K562 (cell line): ENCODE measurements around the gene GABARAPL1. TPM values are rescaled to one million over a fixed set of nuclear protein-coding genes. Genes with fewer than 3 reads are reported as not detected.

ENCODE experiments used
- ATAC-seq: fragments of 200-7000 bp; cut with Tn5 transposase; 3 replicates; pipeline ENCODE4 v1.9.1; 2020; ENCODE audit warnings: moderate library complexity
- BruUV-seq: library from RNA; stranded (reverse); fragments of 400-500 nt; replicated peaks from 2 replicates; lab custom pipeline; 2021; lab: Mats Ljungman, UMichigan
- CTCF ChIA-PET: fragments of 300-600 bp; formaldehyde crosslinking; extraction: SDS; loops from one replicate; lab custom pipeline; 2021; ENCODE audit warnings: low intra/inter-chr PET ratio; lab: Yijun Ruan, JAX
- POLR2A ChIA-PET: fragments of 300-600, 350-650 bp; sonication (Branson Sonifier 250); formaldehyde crosslinking; extraction: SDS; loops from one replicate; lab custom pipeline; 2021; ENCODE audit warnings: antibody characterized with exemption, inconsistent platforms; lab: Yijun Ruan, JAX
- DNase-seq, 4 experiments: peaks; one replicate each; pipeline versions ENCODE4 v3.0.0 to v3.0.0-alpha.2; 2011 to 2018; ENCODE audit warnings: low spot score in 3 of 4, mixed read lengths in 3 of 4; ENCODE audit errors: extremely low read depth in 1 of 4
- FAIRE-seq: peaks from 2 replicates; lab custom pipeline; 2011; peaks lifted over from hg19 to GRCh38; lab: Jason Lieb, UNC
- H2AFZ ChIP-seq: 2 replicates; pipeline ENCODE4 v1.6.0; 2011; ENCODE audit warnings: low read depth, low read length, control low read depth, inconsistent platforms
- H3K27ac ChIP-seq: fragments of 200-600 bp; 3 replicates; pipeline ENCODE4 v1.8.0; 2011; ENCODE audit warnings: low read depth, mild to moderate bottlenecking, control low read depth, inconsistent platforms, low read length, moderate library complexity, mixed read lengths; ENCODE audit errors: extremely low read depth
- H3K27me3 ChIP-seq, 2 experiments: fragments of 300-600 bp in 1 of 2; 2 replicates in 1 of 2; 3 replicates in 1 of 2; pipeline versions ENCODE4 v1.6.0 to v1.8.0; 2011; ENCODE audit warnings: inconsistent platforms in 2 of 2, low read length in 2 of 2, mild to moderate bottlenecking in 1 of 2, mixed read lengths in 1 of 2, moderate library complexity in 1 of 2; ENCODE audit not compliant: control insufficient read depth in 2 of 2, insufficient read depth in 2 of 2
- H3K36me3 ChIP-seq: fragments of 300-600 bp; 3 replicates; pipeline ENCODE4 v1.8.0; 2011; ENCODE audit warnings: mild to moderate bottlenecking, low read length, inconsistent platforms; ENCODE audit not compliant: control insufficient read depth, insufficient read depth
- H3K4me1 ChIP-seq, 2 experiments: fragments of 200-600 bp in 1 of 2; replicated peaks in 1 of 2; 2 replicates in 1 of 2; 3 replicates in 1 of 2; pipeline versions ENCODE4 v1.5.1 to v1.8.0; 2011; ENCODE audit warnings: inconsistent platforms in 2 of 2, low read length in 2 of 2, mild to moderate bottlenecking in 1 of 2, mixed read lengths in 1 of 2, moderate library complexity in 1 of 2; ENCODE audit not compliant: control insufficient read depth in 2 of 2, insufficient read depth in 2 of 2
- H3K4me2 ChIP-seq: 2 replicates; pipeline ENCODE4 v1.6.1; 2011; ENCODE audit warnings: low read length, control low read depth, inconsistent platforms, mixed read lengths; ENCODE audit not compliant: insufficient read depth
- H3K4me3 ChIP-seq: fragments of 200-600 bp; sonication (generic), shearing (Covaris generic); 2 replicates; pipeline ENCODE4 v1.5.1; 2016; ENCODE audit warnings: control low read depth, inconsistent platforms
- H3K79me2 ChIP-seq: fragments of 200-600 bp; 3 replicates; pipeline ENCODE4 v1.8.0; 2011; ENCODE audit warnings: low read length, inconsistent platforms; ENCODE audit not compliant: control insufficient read depth, insufficient read depth
- H3K9ac ChIP-seq, 2 experiments: 2 replicates each; pipeline versions ENCODE4 v1.6.0 to v1.6.1; 2011; ENCODE audit warnings: low read depth in 2 of 2, low read length in 2 of 2, control low read depth in 1 of 2, inconsistent platforms in 1 of 2, mild to moderate bottlenecking in 1 of 2, mixed read lengths in 1 of 2; ENCODE audit not compliant: insufficient read depth in 1 of 2
- H3K9me1 ChIP-seq: one replicate; pipeline ENCODE4 v1.6.0; 2011; ENCODE audit warnings: inconsistent platforms, mild to moderate bottlenecking, low read length, moderate library complexity; ENCODE audit not compliant: control insufficient read depth, insufficient read depth
- H3K9me3 ChIP-seq: replicated peaks from 2 replicates; pipeline ENCODE4 v1.5.1; 2011; ENCODE audit warnings: low read depth, low read length, inconsistent platforms; ENCODE audit not compliant: control insufficient read depth, insufficient read depth
- H4K20me1 ChIP-seq: replicated peaks from 2 replicates; pipeline ENCODE4 v1.6.1; 2011; ENCODE audit warnings: low read length, inconsistent platforms, mixed read lengths; ENCODE audit not compliant: control insufficient read depth, insufficient read depth
- FIP1L1 ChIP-seq: fragments of 200-400 bp; formaldehyde crosslinking; IDR thresholded peaks from 2 replicates; pipeline ENCODE4 v1.6.1; 2018; ENCODE audit warnings: mild to moderate bottlenecking, low read depth, low read length; ENCODE audit not compliant: poor library complexity, severe bottlenecking
- RAD51 ChIP-seq: fragments of 450-650 bp; IDR thresholded peaks from 2 replicates; pipeline ENCODE4 v1.7.1; 2016; ENCODE audit warnings: low read depth, mild to moderate bottlenecking, borderline replicate concordance
- TRIM24 ChIP-seq, 2 experiments: fragments of 450-650 bp; IDR thresholded peaks; 2 replicates each; pipeline ENCODE4 v1.6.1; 2016
- U2AF1 ChIP-seq: fragments of 200-400 bp; formaldehyde crosslinking; optimal IDR thresholded peaks from 2 replicates; pipeline ENCODE3; 2017; ENCODE audit warnings: mild to moderate bottlenecking, low read depth, low read length, moderate library complexity
- ZNF175 ChIP-seq: fragments of 200-800 bp; sonication (Bioruptor generic); IDR thresholded peaks from 2 replicates; pipeline ENCODE4 v1.6.1; 2016; ENCODE audit warnings: low read depth, mild to moderate bottlenecking, missing genetic modification characterization, missing compliant biosample characterization
- ZNF347 ChIP-seq: fragments of 450-650 bp; formaldehyde crosslinking; IDR thresholded peaks from 2 replicates; pipeline ENCODE4 v1.4.0; 2020; ENCODE audit warnings: low read depth, mild to moderate bottlenecking, moderate library complexity
- ZNF785 ChIP-seq: fragments of 250-450 bp; sonication (Bioruptor Pico); IDR thresholded peaks from 2 replicates; pipeline ENCODE4 v1.4.0; 2020; ENCODE audit warnings: mild to moderate bottlenecking
- WGBS: fragments of 100-300 bp; shearing (Covaris generic); methylation state at CpG from one replicate; pipeline ENCODE4 v1.1.6; 2016; ENCODE audit warnings: low coverage, mixed read lengths; ENCODE audit not compliant: insufficient coverage; ENCODE audit errors: missing lambda C conversion rate; 5-methylcytosine and 5-hydroxymethylcytosine counted together
- in situ Hi-C: fragments of 300-500 bp; cut with MboI; formaldehyde crosslinking; loops from 4 replicates; pipeline ENCODE4 v1.15.0; 2018; ENCODE audit warnings: inconsistent platforms, mixed read lengths
- intact Hi-C: fragments of 100-400 bp; cut with micrococcal nuclease; formaldehyde crosslinking; loops from 2 replicates; pipeline ENCODE4 v1.14.2; 2022
- polyA plus RNA-seq, 8 experiments: library from polyadenylated mRNA; depleted of rRNA in 4 of 8; stranded (reverse) in 5 of 8; unstranded in 3 of 8; fragments of >200 nt; fragmentation: Nextera tagmentation in 2 of 8; fragmentation: Illumina TruSeq in 1 of 8; extraction: Ambion mirVana in 2 of 8; extraction: Trizol in 1 of 8; gene quantifications; 2 replicates each; pipeline versions ENCODE4 v1.2.1 to v1.2.3, GENCODE V29; 2011 to 2014; ENCODE audit warnings: inconsistent platforms in 1 of 8, missing spikeins in 1 of 8
- total RNA-seq, 7 experiments: library from RNA; depleted of rRNA in 6 of 7; stranded (reverse); fragments of >200 nt in 6 of 7; fragmentation: Illumina TruSeq in 2 of 7; extraction: Trizol in 2 of 7; gene quantifications; 2 replicates each; pipeline versions ENCODE4 v1.2.1 to v1.2.3, GENCODE V29; 2011 to 2021; ENCODE audit warnings: low replicate concordance in 1 of 7
- TF ChIP-seq, protein P1 (sequence below): fragments of 250-450 bp; sonication (Bioruptor Pico); IDR thresholded peaks from 2 replicates; pipeline ENCODE4 v1.5.0; 2021
- TF ChIP-seq, protein P2 (sequence below): fragments of 200-800 bp; sonication (Bioruptor generic); IDR thresholded peaks from 2 replicates; pipeline ENCODE4 v1.6.1; 2016; ENCODE audit warnings: missing genetic modification characterization, missing compliant biosample characterization

Gene GABARAPL1
- total and polyA plus RNA-seq, 9 of the 15 experiments (the other 6 are each of a cell fraction or from before 2014, with no cell fraction given): 2.3 to 15.9 (median 11.3) TPM

DNA sequence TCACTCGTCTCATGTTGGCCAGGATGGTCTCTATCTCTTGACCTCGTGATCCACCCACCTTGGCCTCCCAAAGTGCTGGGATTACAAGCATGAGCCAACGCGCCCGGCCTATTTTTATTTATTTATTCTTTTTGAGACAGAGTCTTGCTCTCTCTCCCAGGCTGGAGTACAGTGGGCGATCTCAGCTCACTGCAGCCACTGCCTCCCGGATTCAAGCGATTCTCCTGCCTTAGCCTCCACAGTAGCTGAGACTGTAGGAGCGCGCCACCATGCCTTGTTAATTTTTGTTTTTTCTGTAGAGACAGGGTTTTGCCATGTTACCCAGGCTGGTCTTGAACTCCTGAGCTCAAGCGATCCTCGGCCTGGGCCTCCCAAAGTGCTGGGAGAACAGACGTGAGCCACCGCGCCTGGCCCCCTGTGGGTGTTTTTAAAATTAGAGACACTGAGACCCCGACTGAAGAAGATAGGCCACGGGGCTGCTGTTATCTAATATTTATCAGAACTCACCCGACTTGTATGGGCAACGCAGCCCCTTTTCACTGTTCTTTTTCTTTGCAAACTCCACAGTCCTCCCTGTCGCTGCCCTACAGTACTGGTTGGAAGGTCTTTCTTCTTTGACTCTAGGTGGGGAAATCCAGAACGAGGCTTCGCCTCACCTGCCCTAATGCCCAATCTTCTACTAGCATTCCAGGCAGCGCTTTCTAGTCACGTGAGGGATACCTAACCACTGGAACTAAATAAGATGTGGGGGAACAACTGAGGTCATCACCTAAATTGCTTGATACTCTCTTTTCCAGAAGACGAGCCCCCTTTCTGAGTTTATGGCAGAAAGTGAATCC, 1.4 kb upstream of the GABARAPL1 start:
- no peak for FAIRE-seq
- H3K27ac ChIP-seq: peak overlapping the region; percentile 88; the same call in 2 of the 3 replicates

More for the DNA sequence above, 1.4 kb upstream of the GABARAPL1 start:
- Histone ChIP-seq H3K79me2 (peaks cover 18% of the 10 kb centered on the region), H3K4me1 (peaks cover 12 to 22% of the 10 kb centered on the region in 2 experiments), H3K9ac (no peak overlapping the region), H3K9me1 (no peaks in the 10 kb centered on the region), H2AFZ (0 out of 2 replicates have a peak overlapping the region, but pooled peaks have one; percentile 82), H3K9me3 (no peaks in the 10 kb centered on the region), H4K20me1 (no peaks in the 10 kb centered on the region), H3K36me3 (no peaks in the 10 kb centered on the region), H3K4me3 (0 out of 2 replicates have a peak overlapping the region, but pooled peaks have one; percentile 81), H3K4me2 (no peak overlapping the region), H3K27me3 (no peaks in the 10 kb centered on the region)
- intact Hi-C loops: no loop called here
- WGBS: 76% methylated on average over 18 of the region's 25 CpGs
- DNase-seq (no peak), ATAC-seq (no peak)
- in situ Hi-C loops: no loop called here
- ChIA-PET CTCF (no interaction called here), POLR2A (no interaction called here)
- TF ChIP-seq, protein P1, sequence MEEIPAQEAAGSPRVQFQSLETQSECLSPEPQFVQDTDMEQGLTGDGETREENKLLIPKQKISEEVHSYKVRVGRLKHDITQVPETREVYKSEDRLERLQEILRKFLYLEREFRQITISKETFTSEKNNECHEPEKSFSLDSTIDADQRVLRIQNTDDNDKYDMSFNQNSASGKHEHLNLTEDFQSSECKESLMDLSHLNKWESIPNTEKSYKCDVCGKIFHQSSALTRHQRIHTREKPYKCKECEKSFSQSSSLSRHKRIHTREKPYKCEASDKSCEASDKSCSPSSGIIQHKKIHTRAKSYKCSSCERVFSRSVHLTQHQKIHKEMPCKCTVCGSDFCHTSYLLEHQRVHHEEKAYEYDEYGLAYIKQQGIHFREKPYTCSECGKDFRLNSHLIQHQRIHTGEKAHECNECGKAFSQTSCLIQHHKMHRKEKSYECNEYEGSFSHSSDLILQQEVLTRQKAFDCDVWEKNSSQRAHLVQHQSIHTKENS: no peak
- TF ChIP-seq ZNF785 (no peak), ZNF347 (CRISPR knock-in tag) (no peak), RAD51 (no peak), FIP1L1 (no peak), ZNF175 (CRISPR knock-in tag) (no peak), TRIM24 (IDR thresholded peaks at IDR 0.05) (no peak), U2AF1 (no peak)
- TF ChIP-seq, protein P2, sequence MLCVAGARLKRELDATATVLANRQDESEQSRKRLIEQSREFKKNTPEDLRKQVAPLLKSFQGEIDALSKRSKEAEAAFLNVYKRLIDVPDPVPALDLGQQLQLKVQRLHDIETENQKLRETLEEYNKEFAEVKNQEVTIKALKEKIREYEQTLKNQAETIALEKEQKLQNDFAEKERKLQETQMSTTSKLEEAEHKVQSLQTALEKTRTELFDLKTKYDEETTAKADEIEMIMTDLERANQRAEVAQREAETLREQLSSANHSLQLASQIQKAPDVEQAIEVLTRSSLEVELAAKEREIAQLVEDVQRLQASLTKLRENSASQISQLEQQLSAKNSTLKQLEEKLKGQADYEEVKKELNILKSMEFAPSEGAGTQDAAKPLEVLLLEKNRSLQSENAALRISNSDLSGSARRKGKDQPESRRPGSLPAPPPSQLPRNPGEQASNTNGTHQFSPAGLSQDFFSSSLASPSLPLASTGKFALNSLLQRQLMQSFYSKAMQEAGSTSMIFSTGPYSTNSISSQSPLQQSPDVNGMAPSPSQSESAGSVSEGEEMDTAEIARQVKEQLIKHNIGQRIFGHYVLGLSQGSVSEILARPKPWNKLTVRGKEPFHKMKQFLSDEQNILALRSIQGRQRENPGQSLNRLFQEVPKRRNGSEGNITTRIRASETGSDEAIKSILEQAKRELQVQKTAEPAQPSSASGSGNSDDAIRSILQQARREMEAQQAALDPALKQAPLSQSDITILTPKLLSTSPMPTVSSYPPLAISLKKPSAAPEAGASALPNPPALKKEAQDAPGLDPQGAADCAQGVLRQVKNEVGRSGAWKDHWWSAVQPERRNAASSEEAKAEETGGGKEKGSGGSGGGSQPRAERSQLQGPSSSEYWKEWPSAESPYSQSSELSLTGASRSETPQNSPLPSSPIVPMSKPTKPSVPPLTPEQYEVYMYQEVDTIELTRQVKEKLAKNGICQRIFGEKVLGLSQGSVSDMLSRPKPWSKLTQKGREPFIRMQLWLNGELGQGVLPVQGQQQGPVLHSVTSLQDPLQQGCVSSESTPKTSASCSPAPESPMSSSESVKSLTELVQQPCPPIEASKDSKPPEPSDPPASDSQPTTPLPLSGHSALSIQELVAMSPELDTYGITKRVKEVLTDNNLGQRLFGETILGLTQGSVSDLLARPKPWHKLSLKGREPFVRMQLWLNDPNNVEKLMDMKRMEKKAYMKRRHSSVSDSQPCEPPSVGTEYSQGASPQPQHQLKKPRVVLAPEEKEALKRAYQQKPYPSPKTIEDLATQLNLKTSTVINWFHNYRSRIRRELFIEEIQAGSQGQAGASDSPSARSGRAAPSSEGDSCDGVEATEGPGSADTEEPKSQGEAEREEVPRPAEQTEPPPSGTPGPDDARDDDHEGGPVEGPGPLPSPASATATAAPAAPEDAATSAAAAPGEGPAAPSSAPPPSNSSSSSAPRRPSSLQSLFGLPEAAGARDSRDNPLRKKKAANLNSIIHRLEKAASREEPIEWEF: no peak
- BruUV-seq: no TSS peak
